ENCODE results near the gene PHAX.

DNA sequence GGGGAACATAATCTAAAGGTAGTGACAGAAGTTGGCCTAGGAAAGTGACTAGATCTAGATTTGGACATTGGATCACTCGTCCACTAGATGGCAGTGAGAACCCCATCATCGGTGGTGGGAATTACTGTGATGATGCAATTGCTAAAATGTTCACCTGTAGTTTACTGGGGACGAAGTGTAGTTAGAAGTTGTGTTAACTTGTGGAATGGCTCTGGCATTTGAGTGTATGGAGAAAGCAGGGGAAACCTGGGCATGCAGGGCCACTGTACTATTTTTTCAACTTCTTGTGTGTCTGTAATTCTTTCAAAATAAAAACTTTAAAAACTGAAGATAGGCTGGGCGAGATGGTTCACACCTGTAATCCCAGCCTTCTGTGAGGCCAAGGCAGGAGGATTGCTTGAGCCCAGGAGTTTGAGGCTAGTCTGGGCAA lies 75.5 kb downstream of the PHAX start:
- TF ChIP-seq, protein P1, sequence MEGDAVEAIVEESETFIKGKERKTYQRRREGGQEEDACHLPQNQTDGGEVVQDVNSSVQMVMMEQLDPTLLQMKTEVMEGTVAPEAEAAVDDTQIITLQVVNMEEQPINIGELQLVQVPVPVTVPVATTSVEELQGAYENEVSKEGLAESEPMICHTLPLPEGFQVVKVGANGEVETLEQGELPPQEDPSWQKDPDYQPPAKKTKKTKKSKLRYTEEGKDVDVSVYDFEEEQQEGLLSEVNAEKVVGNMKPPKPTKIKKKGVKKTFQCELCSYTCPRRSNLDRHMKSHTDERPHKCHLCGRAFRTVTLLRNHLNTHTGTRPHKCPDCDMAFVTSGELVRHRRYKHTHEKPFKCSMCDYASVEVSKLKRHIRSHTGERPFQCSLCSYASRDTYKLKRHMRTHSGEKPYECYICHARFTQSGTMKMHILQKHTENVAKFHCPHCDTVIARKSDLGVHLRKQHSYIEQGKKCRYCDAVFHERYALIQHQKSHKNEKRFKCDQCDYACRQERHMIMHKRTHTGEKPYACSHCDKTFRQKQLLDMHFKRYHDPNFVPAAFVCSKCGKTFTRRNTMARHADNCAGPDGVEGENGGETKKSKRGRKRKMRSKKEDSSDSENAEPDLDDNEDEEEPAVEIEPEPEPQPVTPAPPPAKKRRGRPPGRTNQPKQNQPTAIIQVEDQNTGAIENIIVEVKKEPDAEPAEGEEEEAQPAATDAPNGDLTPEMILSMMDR (IDR thresholded peaks at IDR 0.05), result peak; percentile 83 to 89 (median 86)
- no peak for TF ChIP-seq POLR2A (IDR thresholded peaks at IDR 0.05)

Measured in right lobe of liver (tissue), 4 donors.